ENCODE measurements around the gene PCSK5.

PCSK5 gene

DNA sequence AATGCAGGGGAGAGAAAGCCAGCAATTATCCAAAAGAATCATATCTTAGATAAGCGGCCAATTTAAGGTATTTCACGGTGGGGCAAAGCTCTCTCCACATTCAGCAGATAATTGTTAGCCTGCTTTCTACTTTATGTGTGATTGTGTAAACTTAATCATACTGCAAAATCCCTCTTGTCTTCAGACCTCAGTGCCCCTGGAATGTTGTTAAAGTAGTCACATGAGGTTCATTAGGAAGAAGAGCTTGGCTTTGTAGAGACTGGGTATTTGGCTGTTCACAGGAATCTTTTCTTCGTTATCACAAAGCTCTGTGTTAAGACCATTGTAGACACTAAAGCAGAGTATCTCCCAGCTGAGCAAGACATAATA is 376.8 kb downstream of the PCSK5 start:
- Histone ChIP-seq H3K36me3 (ENCODE audit: low read length) (no peaks in the 10 kb centered on the region), H2AFZ (ENCODE audit: low read depth, low read length, severe bottlenecking) (no peak overlapping the region), H3K4me2 (ENCODE audit: low read depth, low read length, poor library complexity, severe bottlenecking) (no peak overlapping the region)

DNA sequence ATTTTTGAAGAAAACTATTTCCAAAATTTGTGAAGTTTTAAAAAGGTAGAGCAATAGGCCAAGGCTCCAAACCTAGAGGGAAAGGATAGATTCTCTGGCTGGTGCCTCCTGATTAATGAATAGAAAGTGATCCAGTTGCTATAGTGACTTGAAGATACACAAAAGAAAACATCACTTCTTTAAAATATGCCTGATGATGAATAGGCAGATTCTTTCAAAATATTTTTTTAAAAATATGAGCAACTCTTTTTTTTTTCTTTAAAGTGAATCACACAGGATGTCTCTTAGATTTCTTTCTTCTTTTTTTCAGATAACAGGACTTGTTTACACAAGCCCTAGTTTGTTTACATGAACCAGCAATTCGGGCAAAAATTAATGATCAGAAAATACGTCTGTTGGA is 379.3 kb downstream of the PCSK5 start:
- Histone ChIP-seq H4K20me1 (ENCODE audit: low read depth, low read length) (no peaks in the 10 kb centered on the region), H3K27ac (ENCODE audit: low read depth, low read length) (no peak overlapping the region), H3F3A (ENCODE audit: insufficient read depth) (no peaks in the 10 kb centered on the region), H3K36me3 (ENCODE audit: low read length) (no peaks in the 10 kb centered on the region), H3K27me3 (ENCODE audit: low read length) (no peaks in the 10 kb centered on the region), H3K9ac (ENCODE audit: low read length) (no peak overlapping the region), H3K9me2 (replicated peaks; ENCODE audit: insufficient read depth, low read length) (no peaks in the 10 kb centered on the region), H3K79me2 (ENCODE audit: insufficient read depth, low read length) (no peaks in the 10 kb centered on the region), H3K4me3 (ENCODE audit: insufficient read depth, low read length, poor library complexity, severe bottlenecking) (no peak overlapping the region), H3K4me2 (ENCODE audit: low read depth, low read length, poor library complexity, severe bottlenecking) (no peak overlapping the region), H3K9me3 (ENCODE audit: insufficient read depth, low read length) (no peaks in the 10 kb centered on the region), H2AFZ (ENCODE audit: low read depth, low read length, severe bottlenecking) (no peak overlapping the region)
- TF ChIP-seq, protein P1, sequence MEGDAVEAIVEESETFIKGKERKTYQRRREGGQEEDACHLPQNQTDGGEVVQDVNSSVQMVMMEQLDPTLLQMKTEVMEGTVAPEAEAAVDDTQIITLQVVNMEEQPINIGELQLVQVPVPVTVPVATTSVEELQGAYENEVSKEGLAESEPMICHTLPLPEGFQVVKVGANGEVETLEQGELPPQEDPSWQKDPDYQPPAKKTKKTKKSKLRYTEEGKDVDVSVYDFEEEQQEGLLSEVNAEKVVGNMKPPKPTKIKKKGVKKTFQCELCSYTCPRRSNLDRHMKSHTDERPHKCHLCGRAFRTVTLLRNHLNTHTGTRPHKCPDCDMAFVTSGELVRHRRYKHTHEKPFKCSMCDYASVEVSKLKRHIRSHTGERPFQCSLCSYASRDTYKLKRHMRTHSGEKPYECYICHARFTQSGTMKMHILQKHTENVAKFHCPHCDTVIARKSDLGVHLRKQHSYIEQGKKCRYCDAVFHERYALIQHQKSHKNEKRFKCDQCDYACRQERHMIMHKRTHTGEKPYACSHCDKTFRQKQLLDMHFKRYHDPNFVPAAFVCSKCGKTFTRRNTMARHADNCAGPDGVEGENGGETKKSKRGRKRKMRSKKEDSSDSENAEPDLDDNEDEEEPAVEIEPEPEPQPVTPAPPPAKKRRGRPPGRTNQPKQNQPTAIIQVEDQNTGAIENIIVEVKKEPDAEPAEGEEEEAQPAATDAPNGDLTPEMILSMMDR (IDR thresholded peaks at IDR 0.05; ENCODE audit: insufficient read depth, low read length, poor library complexity, severe bottlenecking): no peak
- no peak for TF ChIP-seq EZH2phosphoT487 (conservative IDR thresholded peaks at IDR 0.05; ENCODE audit: low read length)

More for the DNA sequence above, 376.8 kb downstream of the PCSK5 start:
- no peaks in the 10 kb centered on the region for H3K9me3 ChIP-seq (ENCODE audit: insufficient read depth, low read length)
- no peaks in the 10 kb centered on the region for H3F3A ChIP-seq (ENCODE audit: insufficient read depth)
- H4K20me1 ChIP-seq (ENCODE audit: low read depth, low read length): no peaks in the 10 kb centered on the region
- no peaks in the 10 kb centered on the region for H3K9me2 ChIP-seq (replicated peaks; ENCODE audit: insufficient read depth, low read length)
- H3K79me2 ChIP-seq (ENCODE audit: insufficient read depth, low read length): no peaks in the 10 kb centered on the region
- no peak overlapping the region for H3K9ac ChIP-seq (ENCODE audit: low read length)
- H3K27me3 ChIP-seq (ENCODE audit: low read length): no peaks in the 10 kb centered on the region
- no peak overlapping the region for H3K27ac ChIP-seq (ENCODE audit: low read depth, low read length)
- no peak for TF ChIP-seq EZH2phosphoT487 (conservative IDR thresholded peaks at IDR 0.05; ENCODE audit: low read length)
- TF ChIP-seq, protein P1 (IDR thresholded peaks at IDR 0.05; ENCODE audit: insufficient read depth, low read length, poor library complexity, severe bottlenecking): no peak
- H3K4me3 ChIP-seq (ENCODE audit: insufficient read depth, low read length, poor library complexity, severe bottlenecking): no peak overlapping the region

DNA sequence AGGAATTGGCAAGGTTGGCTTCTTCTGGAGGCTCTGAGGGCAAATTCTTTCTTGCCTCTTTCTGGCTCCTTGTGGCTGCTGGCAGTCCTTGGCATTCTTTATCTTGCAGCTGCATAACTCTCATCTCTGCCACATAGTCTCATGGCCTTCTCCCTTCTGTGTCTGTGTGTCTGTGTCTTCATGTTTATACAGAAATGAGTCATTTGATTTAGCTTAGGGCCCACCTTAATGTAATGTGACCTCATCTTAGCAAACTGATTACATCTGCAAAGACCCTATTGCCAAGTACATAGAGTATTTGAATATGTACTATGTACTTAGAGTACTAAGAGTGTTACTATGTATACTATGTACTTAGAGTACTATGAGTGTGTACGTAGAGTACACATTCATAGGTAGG is 381.3 kb downstream of the PCSK5 start:
- no peaks in the 10 kb centered on the region for H4K20me1 ChIP-seq (ENCODE audit: low read depth, low read length)
- no peaks in the 10 kb centered on the region for H3K79me2 ChIP-seq (ENCODE audit: insufficient read depth, low read length)
- H3K4me3 ChIP-seq (ENCODE audit: insufficient read depth, low read length, poor library complexity, severe bottlenecking): no peak overlapping the region
- H2AFZ ChIP-seq (ENCODE audit: low read depth, low read length, severe bottlenecking): no peak overlapping the region
- H3K9me3 ChIP-seq (ENCODE audit: insufficient read depth, low read length): no peaks in the 10 kb centered on the region
- H3K27ac ChIP-seq (ENCODE audit: low read depth, low read length): no peak overlapping the region
- no peaks in the 10 kb centered on the region for H3F3A ChIP-seq (ENCODE audit: insufficient read depth)
- no peaks in the 10 kb centered on the region for H3K9me2 ChIP-seq (replicated peaks; ENCODE audit: insufficient read depth, low read length)
- H3K4me2 ChIP-seq (ENCODE audit: low read depth, low read length, poor library complexity, severe bottlenecking): no peak overlapping the region
- no peak overlapping the region for H3K9ac ChIP-seq (ENCODE audit: low read length)
- H3K27me3 ChIP-seq (ENCODE audit: low read length): no peaks in the 10 kb centered on the region
- TF ChIP-seq, protein P1 (IDR thresholded peaks at IDR 0.05; ENCODE audit: insufficient read depth, low read length, poor library complexity, severe bottlenecking): no peak
- TF ChIP-seq EZH2phosphoT487 (conservative IDR thresholded peaks at IDR 0.05; ENCODE audit: low read length): no peak
- H3K36me3 ChIP-seq (ENCODE audit: low read length): no peaks in the 10 kb centered on the region
